MV-4-11 (cell line): ENCODE data around the gene PTPRN2.

Source experiments
- DNase-seq: peaks from one replicate; lab custom pipeline; 2025; lab: John Stamatoyannopoulos, UW

Gene PTPRN2

GRCh38 chr7:157813053-157813452, 774.6 kb downstream of the PTPRN2 start:
- no peak for DNase-seq

GRCh38 chr7:157811946-157812345, 775.7 kb downstream of the PTPRN2 start:
- DNase-seq: no peak

GRCh38 chr7:157809863-157810851, 777.5 kb downstream of the PTPRN2 start:
- DNase-seq: no peak

DNA sequence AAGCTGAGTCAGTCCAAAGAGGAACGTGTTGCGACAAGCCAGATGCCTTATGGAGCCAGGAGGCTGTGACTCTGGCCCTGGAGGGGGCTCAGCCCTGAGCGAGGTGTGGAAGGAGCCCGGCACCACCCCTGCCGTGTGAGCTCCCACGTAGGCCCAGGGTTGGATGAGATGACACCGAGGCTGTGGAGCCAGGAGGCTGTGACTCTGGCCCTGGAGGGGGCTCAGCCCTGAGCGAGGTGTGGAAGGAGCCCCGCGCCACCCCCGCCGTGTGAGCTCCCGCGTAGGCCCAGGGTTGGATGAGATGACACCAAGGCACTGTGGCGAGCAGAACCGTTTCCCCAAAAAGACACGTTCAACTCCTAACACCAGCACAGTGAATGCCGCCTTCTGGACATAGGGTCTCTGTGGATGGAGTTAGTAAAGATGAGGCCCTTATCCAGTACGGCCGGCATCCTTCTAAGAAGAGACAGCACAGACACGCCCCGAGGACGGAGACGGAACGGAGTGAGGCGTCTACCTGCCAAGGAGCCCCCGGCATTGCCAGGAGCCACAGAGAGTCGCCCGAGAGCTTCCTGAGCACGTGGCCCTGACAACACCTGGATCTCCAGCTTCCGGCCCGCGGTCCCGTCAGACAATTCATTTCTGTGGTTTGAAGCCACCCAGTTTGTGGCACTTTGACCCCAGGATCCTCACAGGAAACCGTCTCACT, 778.3 kb downstream of the PTPRN2 start:
- DNase-seq: no peak

DNA sequence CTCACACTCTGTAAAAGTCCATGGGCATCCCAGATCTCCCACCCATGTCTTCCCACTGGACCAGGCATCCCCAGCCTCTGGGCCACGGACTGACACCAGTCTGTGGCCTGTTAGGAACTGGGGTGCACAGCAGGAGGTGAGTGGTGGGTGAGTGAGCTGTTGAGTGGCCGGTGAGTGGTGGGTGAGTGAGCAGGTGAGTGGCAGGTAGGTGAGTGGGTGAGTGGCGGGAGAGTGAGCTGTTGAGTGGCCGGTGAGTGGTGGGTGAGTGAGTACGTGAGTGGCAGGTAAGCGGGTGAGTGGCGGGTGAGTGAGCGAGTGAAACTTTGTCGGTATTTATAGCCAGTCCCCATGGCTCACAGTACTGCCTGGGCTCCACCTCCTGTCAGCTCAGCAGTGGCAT, 779.6 kb downstream of the PTPRN2 start:
- DNase-seq: no peak

- no peak for DNase-seq
Measured at GRCh38 chr7:157807510-157807909, 780.1 kb downstream of the PTPRN2 start.

GRCh38 chr7:157806711-157807110, 780.9 kb downstream of the PTPRN2 start:
- no peak for DNase-seq

GRCh38 chr7:157805713-157806112, 781.9 kb downstream of the PTPRN2 start:
- DNase-seq: no peak

DNA sequence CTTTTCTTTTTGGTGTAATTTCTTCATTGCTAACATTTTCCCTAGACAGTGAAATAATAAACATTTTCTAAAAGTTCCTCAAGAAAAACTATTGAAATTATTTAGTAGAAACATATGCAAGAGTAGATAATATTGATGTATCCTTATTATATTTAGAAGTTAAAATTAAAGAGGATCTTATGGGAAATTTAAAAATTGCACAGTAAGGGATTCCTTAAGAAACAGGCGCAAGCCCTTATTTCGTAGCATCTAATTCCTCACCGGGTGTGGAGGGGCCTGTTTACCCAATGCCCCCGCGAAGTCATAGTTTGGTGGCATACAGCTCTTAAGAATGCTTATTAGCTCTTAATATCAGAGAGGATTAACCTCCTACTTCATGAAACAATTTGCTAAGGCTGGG, 783.7 kb downstream of the PTPRN2 start:
- no peak for DNase-seq

DNA sequence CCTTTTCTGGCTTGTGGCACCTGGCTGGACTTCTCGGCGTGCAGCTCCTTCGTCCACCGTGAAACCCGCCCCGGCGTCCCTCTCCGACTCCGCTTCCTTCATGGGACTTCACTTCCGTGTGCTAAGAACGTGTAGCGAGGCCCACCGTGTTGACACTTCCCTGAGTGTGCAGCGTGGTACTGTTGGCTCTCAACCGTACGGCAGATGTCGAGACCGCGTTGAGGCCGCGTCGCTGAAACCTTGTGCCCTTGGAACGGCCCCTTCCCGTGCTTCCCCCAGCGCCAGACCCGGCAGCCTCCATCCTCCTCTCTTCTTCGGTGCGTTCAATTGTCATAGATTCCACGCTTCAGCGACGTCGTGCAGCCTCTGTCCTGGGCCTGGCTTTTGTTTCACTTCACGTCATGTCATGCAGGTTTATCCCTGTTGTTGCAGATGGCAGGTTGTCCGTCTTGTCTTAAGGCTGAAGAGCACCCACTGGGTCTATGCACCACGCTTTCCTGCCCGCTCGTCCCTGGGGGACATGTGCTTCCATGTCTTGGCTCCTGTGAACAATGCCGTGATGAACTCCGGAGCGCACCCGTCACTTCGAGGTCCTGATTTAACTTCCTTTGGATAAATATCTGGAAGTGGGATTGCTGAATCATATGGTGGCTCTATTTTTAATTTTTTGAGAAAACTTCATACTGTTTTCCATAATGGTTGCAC, 785.5 kb downstream of the PTPRN2 start:
- no peak for DNase-seq

GRCh38 chr7:157801113-157801512, 786.5 kb downstream of the PTPRN2 start:
- no peak for DNase-seq

- DNase-seq: no peak
Measured at GRCh38 chr7:157800281-157800680, 787.3 kb downstream of the PTPRN2 start.

GRCh38 chr7:157799076-157799685, 788.4 kb downstream of the PTPRN2 start:
- no peak for DNase-seq

DNA sequence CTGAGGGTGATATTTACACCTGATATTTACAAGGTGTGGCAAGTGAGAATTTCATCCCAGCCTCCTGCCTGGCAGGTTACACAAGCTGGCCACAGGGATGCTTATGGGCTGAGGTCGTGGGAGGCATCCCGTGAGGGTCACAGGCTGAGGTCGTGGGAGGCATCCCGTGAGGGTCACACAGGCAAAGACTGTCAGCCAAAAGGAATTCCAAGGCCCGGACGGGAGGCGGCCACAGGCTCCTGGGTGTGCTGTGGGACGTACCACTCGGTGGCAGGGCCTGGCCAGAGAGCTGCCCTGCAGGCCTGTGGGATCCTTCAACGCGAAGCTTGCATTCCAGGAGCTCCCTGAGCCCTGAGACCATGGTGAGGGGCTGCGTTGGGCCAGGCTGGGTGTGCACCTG, 790.3 kb downstream of the PTPRN2 start:
- no peak for DNase-seq

DNA sequence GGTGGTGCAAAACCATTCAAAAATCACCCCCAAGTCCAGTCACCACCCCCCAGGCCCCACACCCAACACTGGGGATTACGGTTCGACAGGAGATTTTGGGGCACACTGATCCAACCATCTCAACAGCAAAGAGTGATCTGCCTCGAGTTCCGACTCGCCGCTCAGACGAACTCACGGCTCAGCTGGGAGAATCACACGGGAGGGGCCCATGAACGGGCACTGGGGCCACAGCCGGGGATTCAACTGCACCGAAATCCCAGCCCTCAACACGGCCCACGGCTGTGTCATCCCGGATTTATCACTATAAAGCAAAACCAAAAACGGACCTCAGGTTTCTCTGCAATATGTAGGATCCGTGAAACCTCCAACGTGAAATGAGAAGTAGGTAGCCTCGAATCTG, 790.8 kb downstream of the PTPRN2 start:
- DNase-seq: no peak

GRCh38 chr7:157795643-157796042, 792.0 kb downstream of the PTPRN2 start:
- no peak for DNase-seq

GRCh38 chr7:157795199-157795598, 792.4 kb downstream of the PTPRN2 start:
- DNase-seq: no peak

- no peak for DNase-seq
Measured at GRCh38 chr7:157794746-157795065, 792.9 kb downstream of the PTPRN2 start.

- no peak for DNase-seq
Measured at GRCh38 chr7:157793973-157794745, 793.5 kb downstream of the PTPRN2 start.

DNA sequence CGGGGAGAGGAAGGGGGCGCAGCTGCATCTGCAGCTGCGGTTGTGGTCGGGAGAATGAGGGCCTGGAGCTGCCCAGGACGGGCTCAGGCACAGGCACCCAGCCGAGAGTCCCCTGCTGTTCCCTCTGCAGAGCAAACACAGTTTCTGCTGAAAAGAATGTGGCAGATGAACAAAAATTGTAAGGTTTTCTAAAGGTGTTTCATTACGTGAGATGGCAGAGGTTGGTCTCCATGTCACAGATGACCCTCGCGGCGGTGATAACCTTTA, 794.6 kb downstream of the PTPRN2 start:
- DNase-seq: no peak

- no peak for DNase-seq
Measured at GRCh38 chr7:157792241-157793086, 795.2 kb downstream of the PTPRN2 start.
